CD4-positive, alpha-beta T cell treated with Interleukin-4 for 4 hours (primary cell): ENCODE data around the gene GRK3.

Experiments used
- DNase-seq: peaks from one replicate; pipeline ENCODE4 v3.0.0-alpha.2; 2020

The GRK3 gene

GRCh38 chr22:25629613-25630012, 65.1 kb downstream of the GRK3 start:
- DNase-seq, result no peak

DNA sequence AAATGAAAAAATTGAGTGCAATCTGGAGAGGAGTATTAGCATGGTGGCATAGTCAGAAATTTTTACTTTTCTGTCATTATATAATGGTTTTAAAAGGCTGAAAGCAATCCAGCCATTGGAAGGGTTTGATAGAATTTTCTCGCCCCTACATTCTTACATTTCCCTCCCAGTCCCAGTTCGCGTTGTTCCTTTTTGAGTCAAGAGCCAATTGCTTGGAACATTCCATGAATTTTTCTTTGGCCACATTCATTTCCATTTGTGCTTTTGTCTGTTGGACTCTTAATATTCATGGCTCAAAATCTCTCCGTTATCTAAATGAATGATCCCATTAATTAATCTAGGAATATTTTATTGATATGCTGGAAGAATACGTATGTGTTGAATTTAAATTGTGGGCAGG, 66.0 kb downstream of the GRK3 start:
- no peak for DNase-seq

DNA sequence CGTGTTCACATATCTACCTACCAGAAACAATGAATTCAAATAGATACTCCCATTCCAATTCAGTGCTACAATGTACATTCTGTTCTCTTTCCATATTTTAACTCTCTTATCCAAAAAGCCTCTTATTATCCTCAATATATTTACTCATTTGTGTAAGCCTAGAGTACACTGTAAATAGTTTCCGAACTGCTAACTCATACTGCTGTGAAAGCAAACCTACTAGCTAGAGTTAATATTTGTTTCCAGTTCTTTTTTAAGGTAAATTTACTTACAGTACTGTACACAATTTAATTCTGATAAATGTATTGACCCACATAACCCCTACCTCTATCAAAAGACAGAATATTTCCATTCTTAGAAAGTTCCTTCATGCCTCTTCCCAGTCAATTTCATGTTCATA, 71.8 kb downstream of the GRK3 start:
- no peak for DNase-seq

- no peak for DNase-seq
Observed at GRCh38 chr22:25637032-25637431, 72.6 kb downstream of the GRK3 start.

DNA sequence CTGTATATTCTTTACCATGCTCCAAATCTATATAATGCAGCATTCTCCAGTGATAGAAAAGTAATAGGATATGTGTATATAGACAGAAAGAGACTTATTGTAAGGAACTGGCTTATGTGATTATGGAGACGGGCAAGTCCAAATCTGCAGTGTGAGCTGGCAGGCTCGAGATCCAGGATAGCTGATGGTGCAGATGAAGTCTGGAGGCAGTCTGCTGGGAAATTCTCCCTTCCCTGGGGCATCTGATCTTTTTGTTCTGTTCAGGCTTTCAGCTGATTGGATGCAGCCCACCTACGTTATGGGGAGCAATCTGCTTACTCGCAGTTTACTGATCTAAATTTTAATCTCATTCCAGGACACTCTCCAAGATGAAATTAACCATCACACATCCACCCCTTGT, 73.2 kb downstream of the GRK3 start:
- DNase-seq, result no peak

GRCh38 chr22:25638638-25639037, 74.2 kb downstream of the GRK3 start:
- no peak for DNase-seq

GRCh38 chr22:25641650-25642049, 77.2 kb downstream of the GRK3 start:
- DNase-seq, result no peak

DNA sequence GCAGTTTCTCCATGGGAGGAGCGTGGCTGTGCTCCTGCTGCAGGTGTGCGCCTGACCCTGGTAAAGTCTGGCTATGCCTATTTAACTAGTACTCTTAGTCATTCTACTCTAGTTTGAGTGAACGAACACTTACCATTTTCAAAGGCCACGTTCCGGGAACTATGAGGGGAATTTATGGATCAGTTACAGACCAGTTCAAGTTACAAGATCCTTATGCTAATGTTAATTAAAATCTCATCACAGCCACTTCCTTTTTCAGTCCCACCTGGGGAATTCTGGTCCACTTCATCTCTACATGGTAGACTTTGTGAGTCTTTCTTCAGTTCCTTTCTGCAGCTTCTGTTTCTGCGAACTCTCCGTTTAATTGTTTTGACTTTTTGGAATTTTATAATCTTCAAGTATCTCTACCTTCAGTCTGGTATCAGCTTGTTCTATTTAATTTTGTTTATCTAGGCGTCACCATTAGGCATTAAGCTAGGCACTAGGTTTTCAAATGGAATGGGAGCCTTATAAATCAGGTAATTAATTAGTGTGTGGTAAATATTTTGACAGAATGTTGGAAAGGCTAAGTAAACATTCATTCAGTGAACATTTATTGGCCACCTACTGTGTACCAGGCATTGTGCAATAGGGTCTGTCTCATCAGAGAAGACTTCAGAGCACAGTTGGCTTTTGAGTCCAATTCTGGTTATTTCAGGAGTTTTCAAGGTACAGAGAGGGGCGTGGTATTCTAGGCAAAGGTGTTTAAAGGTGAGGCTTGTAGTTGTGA, 78.9 kb downstream of the GRK3 start:
- DNase-seq, result no peak

GRCh38 chr22:25644122-25644521, 79.6 kb downstream of the GRK3 start:
- no peak for DNase-seq

DNA sequence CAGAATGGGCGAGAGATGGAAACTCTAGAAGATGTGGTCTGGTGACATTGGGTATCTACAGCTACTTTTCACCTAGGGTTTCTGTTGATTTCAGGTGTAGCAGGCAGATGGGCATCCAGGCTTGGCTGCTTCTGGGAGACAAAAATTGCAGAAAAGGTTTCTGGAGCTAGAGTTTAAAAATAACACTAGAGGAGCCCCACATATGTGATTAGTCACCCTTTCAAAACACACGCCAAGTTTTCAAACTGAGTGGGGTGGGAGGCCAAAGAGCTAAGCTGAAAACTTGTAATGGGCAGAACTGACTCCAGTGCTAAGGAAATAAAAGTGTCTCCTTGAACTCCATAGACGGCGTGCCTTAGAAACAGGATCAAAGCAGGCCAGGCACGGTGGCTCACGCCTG, 80.8 kb downstream of the GRK3 start:
- no peak for DNase-seq

DNA sequence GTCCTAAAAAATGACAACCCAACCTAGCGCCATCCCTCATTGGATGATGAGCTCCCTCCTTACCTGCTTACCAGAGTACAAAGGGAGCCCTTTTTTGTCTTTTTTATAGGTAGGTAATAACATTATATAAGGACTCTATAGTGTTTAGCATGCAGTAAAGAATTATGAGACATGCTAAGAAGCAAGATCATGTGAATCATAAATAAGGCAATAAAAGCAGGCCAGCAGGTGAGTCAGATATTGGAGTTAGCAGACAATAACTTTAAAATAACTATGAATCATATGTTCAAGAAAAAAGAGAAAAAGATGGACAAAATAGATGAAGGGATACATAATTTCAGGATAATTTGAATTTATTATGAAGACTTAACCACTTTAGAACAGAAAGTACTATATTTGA, 81.5 kb downstream of the GRK3 start:
- DNase-seq, result no peak

GRCh38 chr22:25650833-25651232, 86.4 kb downstream of the GRK3 start:
- no peak for DNase-seq

- no peak for DNase-seq
Observed at GRCh38 chr22:25651332-25652085, 87.0 kb downstream of the GRK3 start.

GRCh38 chr22:25654676-25655075, 90.2 kb downstream of the GRK3 start:
- DNase-seq, result no peak

- no peak for DNase-seq
Observed at GRCh38 chr22:25655371-25655935, 91.0 kb downstream of the GRK3 start.

- DNase-seq, result no peak
Observed at GRCh38 chr22:25656724-25657123, 92.2 kb downstream of the GRK3 start.

- no peak for DNase-seq
Observed at GRCh38 chr22:25658633-25659032, 94.2 kb downstream of the GRK3 start.

- DNase-seq, result no peak
Observed at GRCh38 chr22:25659413-25659812, 94.9 kb downstream of the GRK3 start.

DNA sequence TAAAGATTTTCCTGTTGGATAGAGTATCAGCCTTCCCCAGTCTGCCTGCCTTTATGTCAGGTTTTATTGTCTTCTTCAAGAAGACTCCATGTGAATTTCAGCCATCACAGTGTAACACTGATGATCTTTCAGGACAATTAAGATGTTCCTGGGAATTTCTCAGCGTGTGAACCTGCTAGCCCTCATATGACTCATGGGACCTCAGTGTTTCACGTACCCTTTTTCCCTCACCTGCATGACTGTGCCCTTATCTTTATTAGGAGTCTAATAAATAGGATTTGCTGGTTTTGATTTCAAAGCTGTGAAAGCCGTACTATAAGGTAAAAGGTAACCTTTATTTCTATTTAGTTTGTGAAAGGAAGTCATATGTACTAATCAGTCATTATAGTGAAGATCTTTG, 95.9 kb downstream of the GRK3 start:
- DNase-seq, result no peak

GRCh38 chr22:25661073-25661472, 96.6 kb downstream of the GRK3 start:
- no peak for DNase-seq

DNA sequence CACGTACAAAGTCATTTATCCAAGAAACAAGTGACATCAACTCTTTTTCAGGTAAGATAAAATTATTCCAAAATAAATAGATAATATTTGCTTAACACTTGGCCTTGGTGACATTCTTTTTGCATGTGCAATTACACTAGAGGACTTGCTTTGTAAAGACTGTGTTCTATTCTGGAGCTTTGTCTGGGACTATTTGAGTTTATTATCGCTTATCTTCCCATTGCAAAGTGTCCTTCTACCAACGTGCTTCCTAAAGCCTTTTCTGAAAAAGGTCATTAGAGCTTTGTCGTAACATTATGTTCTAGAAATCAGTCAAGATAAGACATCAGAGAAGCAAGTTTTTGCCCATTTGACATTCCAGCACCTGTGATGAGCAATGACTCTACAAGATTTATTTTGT, 99.2 kb downstream of the GRK3 start:
- no peak for DNase-seq

DNA sequence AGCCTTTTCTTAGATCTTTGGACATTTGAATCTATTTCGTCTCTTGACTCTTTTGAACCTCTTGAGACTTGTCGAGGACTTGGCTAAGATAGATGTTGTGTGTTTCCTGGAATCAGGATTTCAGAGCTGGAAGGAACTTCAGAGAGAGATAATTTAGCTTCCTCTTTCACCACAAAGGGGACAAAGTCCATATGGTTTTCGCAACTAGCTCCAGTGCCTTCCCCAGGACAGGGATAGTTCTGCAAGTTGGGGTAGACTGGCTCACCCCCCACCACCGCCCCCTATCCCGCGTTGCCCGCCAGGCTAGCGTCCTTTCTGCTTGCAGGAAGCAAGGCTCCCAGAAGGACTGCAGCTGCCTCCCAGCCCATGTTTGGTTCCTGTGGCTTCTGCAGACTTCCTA, 101.8 kb downstream of the GRK3 start:
- DNase-seq, result no peak

GRCh38 chr22:25668437-25668836, 104.0 kb downstream of the GRK3 start:
- DNase-seq, result no peak
